HG03159 (cell line): ENCODE measurements around the gene ATXN7L1.

Experiments used
- ATAC-seq: cut with Tn5 transposase; IDR thresholded peaks from one replicate; pipeline ENCODE4 v1.9.1; 2021; ENCODE audit warnings: mild to moderate bottlenecking, moderate library complexity; ENCODE audit not compliant: unreplicated experiment

ATXN7L1 gene

DNA sequence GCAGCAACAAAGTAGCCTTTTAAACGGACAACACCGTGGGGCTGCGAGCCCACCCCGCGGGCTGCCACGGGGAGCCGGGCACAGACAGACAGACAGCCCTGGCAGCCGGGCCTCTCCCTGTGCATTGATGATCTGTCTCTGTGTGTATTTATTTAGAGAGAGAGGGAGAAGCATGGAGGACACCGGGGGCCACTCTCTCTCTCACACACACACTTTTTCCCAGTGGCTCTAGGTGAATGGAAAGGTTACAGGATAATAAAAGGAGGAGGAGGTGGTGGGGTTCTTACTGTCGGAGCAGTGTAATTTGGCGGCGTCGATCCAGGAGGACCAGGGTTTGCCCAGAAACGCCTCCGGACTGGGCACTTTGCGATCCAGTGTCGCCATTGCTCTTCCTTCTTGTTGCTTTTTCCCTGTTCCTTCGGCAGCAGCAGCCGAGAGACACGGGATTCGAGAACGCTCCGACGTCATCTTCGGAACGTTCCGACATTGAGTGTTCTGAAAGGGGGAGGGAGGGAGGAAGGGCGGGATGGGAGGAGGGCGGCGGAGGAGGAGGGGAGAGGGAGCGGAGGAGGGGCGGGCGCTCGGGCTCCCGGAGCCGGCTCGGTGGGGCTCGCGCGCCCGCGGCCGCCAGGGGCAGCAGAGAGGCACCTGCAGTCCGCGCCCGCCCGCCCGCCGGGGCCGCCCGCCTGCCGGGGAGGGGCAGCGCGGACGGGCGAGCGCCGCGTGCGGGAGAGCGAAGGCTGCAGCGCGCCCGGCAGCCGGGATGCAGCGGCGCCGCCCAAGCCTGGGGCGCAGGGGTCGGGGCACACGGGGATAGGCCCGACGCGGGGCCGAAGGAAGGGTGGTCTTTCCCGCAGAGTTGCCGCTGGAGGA lies at the start of gene ATXN7L1:
Gene ATXN7L1, minus strand, starts transcription at position 509 of the 873 bp plus-strand sequence. Its CDS starts 41 bp downstream, at position 468.
- ATAC-seq, result peak; percentile 88

DNA sequence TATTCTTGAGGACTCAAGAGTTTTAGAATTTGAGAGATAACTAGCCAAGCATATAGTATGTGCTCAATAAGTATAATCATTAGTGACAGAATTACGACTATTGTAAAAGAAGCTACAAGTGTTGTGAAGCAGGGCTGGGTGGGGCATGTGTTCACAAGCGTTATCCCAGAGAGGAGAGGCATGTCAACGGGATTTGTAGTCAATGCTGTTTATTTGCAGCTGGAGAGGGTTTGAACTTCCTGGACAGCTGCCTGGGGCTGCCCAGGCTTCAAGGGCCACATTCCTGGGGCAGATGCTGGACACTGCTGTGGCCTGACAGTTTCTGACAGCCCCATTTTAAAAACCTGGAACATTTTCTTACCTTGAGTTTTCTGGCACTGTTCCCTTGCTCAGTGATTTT lies 49.7 kb upstream of the ATXN7L1 start:
- no peak for ATAC-seq

GRCh38 chr7:105924945-105925344 lies 48.5 kb upstream of the ATXN7L1 start:
- no peak for ATAC-seq

DNA sequence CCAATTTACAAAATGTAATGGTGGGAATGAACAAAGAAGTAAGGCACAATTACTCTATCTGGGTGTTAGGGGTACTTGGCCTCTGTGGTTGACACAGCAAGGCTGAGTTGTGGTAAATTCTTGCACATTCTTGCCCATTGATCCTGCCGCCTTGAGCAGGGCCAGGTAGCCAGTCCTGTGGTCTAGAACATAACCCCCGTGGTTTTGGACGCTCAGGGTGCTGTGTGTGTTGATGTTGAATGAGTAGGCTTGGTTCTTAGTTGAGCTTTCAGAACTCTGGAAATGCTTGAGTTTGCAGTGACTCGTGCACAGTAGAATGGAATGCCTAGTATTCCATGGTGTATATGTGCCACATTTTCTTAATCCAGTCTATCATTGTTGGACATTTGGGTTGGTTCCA lies 44.4 kb upstream of the ATXN7L1 start:
- ATAC-seq, result no peak

GRCh38 chr7:105917659-105918058 lies 41.3 kb upstream of the ATXN7L1 start:
- no peak for ATAC-seq

DNA sequence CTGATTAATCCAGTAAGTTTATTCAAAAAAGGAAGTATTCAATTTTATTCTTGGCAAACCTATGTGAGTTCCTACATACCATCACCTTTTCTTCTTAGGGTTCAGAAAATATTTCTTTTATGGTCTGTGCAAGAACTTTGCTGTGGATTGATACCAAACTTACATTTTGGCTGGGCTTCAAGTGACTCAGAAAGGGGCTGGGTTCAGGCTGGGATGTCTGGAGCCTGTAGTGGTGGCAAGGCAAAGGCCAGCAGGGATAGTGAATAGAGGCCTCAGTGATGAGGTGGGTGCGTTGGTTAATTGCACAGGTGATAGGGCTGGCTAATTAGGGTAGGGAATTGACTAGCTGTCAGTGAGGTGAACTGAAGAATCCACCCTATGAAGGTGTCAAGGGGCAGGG lies 40.2 kb upstream of the ATXN7L1 start:
- ATAC-seq, result no peak

DNA sequence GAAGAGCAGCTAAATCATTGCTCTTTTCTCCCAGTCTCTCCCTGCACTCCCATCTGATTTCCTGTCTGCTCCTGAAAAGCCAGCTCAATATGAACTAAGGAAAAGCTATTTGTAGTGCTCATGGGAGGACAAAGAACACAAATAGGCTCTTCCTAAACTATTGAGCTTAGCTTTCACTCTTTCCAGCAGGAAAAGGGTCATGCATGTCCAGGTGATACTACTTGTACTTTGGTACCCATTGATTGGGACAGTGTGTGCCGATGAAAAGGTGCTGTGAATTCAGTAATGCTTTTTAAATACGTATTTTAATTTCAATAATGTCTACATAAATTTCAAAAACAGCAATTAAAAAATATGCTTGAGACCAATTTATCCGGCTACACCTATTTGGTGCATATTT lies 37.5 kb upstream of the ATXN7L1 start:
- ATAC-seq, result no peak

DNA sequence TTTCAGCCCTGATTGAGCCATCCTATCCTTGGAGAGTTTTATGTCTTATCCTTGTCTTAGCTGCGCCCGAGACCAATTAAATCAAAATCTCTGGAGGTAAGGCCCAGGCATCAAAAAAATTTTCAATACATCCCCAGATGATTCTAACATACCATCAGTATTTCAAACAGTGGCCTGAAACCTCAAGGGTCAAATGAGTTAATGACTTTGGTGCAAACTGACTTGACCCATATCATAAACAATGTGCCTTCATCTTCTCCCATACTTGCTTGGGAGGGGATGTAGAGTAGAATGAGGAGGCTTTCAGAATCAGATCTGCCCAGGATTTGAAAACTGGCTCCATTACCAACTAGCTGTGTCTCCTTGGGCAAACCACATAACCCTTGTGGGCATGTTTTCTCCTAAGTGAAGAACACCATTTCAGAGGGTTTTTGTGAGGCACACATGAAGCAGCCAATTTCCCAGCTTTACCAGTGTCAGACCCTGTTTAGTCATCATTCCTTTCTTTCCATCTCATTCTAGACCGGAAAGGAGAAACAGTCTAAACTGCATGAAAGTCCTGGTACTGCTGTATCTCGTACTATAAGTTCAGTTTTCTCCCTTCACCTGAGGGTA lies 35.7 kb upstream of the ATXN7L1 start:
- no peak for ATAC-seq

- ATAC-seq, result no peak
These were observed 33.8 kb upstream of the ATXN7L1 start for GRCh38 chr7:105910172-105910571.

GRCh38 chr7:105909742-105910141 lies 33.3 kb upstream of the ATXN7L1 start:
- no peak for ATAC-seq

GRCh38 chr7:105907129-105907846 lies 30.9 kb upstream of the ATXN7L1 start:
- no peak for ATAC-seq

- no peak for ATAC-seq
These were observed 30.3 kb upstream of the ATXN7L1 start for GRCh38 chr7:105906695-105907094.

DNA sequence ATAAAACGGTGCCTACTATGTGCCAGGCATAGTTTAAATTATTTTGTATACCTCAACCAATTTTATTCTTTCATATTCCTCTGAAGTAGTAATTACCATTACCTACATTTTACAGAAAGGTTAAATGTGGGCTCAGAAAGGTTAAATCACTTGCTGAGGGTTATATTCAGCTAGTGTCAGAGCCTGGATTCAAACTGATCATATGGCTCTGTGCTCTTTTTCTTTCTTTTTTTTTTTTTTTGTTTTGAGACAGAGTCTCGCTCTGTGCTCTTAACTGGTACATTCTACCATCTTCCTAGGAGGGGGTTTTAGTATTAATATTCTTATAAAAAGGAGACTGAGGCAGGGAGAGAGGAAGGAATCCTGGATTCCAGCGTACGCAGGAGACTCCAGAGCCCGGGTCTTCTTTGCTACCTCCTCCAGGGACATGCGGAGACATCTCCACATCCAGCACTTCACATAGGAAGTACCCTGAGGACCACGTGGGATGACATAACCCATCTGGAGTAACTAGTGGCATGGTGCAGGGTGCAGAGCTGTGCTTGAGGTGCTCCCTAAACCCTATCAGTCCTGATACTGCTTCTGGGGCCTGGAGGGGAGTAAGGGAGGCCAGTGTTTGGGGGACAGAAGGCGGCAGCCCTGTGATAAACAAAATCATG lies 29.6 kb upstream of the ATXN7L1 start:
- ATAC-seq, result no peak

GRCh38 chr7:105905209-105905909 lies 29.0 kb upstream of the ATXN7L1 start:
- ATAC-seq, result no peak

GRCh38 chr7:105904064-105904463 lies 27.7 kb upstream of the ATXN7L1 start:
- no peak for ATAC-seq

DNA sequence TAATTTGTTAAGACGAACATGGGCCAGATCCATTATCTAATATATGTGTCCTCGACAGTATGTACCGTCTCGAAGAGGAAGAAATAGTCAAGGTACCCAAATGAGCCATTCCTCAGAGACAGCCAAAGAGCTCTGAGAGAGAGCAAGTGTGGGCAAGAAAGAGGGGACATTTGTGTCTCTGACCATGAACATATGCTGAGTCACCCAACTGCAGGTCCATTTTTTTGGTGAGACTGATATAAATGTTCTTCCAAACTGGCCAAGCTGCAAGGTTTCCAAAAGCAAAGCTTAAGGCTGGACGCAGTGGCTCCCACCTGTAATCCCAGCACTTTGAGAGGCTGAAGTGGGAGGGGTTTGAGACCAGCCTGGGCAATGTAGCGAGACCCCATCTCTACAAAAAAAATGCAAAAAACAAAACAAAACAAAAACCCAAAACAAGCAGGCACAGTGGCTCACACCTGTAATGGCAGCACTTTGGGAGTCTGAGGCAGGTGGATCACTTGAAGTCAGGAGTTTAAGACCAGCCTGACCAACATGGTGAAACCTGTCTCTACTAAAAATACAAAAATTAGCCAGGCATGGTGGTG lies 26.0 kb upstream of the ATXN7L1 start:
- ATAC-seq, result no peak

DNA sequence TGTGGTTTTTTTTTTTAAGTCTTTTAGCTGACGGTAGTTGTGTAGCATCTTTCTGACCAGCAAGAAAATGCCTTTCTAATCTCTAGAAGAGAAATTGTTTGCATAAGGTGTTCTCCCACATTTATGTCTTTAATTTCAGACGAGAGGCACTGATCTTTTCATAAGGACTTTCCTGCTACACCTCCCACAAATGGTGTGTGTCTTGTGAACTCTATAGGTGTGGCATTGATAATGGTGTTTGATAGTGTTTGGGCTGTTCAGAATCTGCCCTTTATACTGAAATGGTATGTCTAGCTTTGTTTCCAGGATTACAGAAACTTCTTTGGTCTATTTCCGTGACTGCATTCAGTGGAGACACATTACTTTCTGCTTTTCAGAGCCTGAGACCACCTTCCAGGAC lies 21.6 kb upstream of the ATXN7L1 start:
- ATAC-seq, result no peak

GRCh38 chr7:105896407-105896911 lies 20.1 kb upstream of the ATXN7L1 start:
- no peak for ATAC-seq

DNA sequence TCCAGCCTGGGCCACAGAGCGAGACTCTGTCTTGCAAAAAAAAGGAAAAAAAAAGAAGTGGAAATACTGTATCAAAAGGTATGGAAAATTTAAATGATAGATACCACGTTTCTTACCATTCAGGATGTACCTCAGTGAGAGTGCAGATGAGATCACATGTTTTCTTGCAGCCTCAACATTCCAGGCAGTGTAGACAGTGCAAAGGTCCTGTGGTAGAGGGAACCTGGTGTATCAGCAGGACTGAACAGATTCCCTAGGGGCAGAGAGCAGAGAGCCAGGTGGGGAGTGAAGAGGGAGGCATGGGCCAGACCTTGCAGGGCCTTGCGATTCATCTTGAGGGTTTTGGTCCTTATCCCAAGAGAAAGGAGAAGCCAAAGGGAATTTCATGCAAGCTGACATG lies 17.7 kb upstream of the ATXN7L1 start:
- ATAC-seq, result no peak

DNA sequence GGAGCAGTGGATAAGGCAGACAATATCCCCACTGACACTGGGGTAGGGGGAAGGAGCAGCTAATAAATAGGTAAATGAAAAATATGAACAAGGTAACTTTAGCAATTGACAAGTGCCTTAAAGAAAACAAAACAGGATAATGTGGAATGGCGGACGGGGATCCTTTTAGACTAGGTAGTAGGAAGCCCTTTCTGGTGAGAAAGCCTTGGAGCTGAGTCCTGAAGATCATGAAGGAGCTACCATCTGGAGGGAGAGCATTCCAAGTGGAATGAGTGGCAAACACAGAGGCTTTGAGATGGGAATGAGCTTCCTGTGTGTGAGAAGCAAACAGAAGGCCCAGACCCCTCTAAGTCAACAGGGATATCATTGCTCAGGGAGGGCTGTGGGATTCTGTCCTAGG lies 16.0 kb upstream of the ATXN7L1 start:
- no peak for ATAC-seq
